Choroid plexus epithelial cell (primary cell): ENCODE results near the gene CDKN1B.
"Not testable (repeated sequence)": the region's sequence is repeated elsewhere in the genome, so short reads cannot be mapped to it uniquely, and the experiment has no call there.

ENCODE experiments used
- DNase-seq: peaks from one replicate; pipeline ENCODE4 v3.0.0-alpha.2; 2010; ENCODE audit warnings: low read depth
- H3K4me3 ChIP-seq: 2 replicates; pipeline ENCODE4 v1.5.1; 2011; ENCODE audit warnings: low read depth, mild to moderate bottlenecking, control low read depth, low read length, moderate library complexity
- TF ChIP-seq, protein P1 (sequence below): conservative IDR thresholded peaks from 2 replicates; pipeline ENCODE4 v1.5.1; 2011; ENCODE audit warnings: low read depth, mild to moderate bottlenecking, control low read depth, inconsistent platforms, low read length, moderate library complexity

CDKN1B gene

GRCh38 chr12:12736759-12737676 is 19.9 kb downstream of the CDKN1B start:
- DNase-seq = peak; percentile 69
- H3K4me3 ChIP-seq = no peak overlapping the region
- TF ChIP-seq, protein P1, sequence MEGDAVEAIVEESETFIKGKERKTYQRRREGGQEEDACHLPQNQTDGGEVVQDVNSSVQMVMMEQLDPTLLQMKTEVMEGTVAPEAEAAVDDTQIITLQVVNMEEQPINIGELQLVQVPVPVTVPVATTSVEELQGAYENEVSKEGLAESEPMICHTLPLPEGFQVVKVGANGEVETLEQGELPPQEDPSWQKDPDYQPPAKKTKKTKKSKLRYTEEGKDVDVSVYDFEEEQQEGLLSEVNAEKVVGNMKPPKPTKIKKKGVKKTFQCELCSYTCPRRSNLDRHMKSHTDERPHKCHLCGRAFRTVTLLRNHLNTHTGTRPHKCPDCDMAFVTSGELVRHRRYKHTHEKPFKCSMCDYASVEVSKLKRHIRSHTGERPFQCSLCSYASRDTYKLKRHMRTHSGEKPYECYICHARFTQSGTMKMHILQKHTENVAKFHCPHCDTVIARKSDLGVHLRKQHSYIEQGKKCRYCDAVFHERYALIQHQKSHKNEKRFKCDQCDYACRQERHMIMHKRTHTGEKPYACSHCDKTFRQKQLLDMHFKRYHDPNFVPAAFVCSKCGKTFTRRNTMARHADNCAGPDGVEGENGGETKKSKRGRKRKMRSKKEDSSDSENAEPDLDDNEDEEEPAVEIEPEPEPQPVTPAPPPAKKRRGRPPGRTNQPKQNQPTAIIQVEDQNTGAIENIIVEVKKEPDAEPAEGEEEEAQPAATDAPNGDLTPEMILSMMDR = peak; percentile 67

- not testable (repeated sequence) for H3K4me3 ChIP-seq
Observed at GRCh38 chr12:12738152-12738551, 21.0 kb downstream of the CDKN1B start.

GRCh38 chr12:12741660-12742059 is 24.5 kb downstream of the CDKN1B start:
- no peak overlapping the region for H3K4me3 ChIP-seq
- TF ChIP-seq, protein P1 = no peak
- DNase-seq = no peak

More at GRCh38 chr12:12738152-12738551, 21.0 kb downstream of the CDKN1B start:
- not testable (repeated sequence) for DNase-seq

GRCh38 chr12:12744546-12745305 is 27.6 kb downstream of the CDKN1B start:
- H3K4me3 ChIP-seq = no peak overlapping the region
- DNase-seq = no peak
- TF ChIP-seq, protein P1 = no peak

- no peak overlapping the region for H3K4me3 ChIP-seq
- TF ChIP-seq, protein P1 = no peak
- DNase-seq = no peak
Observed at GRCh38 chr12:12745576-12746211, 28.5 kb downstream of the CDKN1B start.

- H3K4me3 ChIP-seq = no peak overlapping the region
- no peak for DNase-seq
- TF ChIP-seq, protein P1 = no peak
Observed at GRCh38 chr12:12747278-12747677, 30.1 kb downstream of the CDKN1B start.

DNA sequence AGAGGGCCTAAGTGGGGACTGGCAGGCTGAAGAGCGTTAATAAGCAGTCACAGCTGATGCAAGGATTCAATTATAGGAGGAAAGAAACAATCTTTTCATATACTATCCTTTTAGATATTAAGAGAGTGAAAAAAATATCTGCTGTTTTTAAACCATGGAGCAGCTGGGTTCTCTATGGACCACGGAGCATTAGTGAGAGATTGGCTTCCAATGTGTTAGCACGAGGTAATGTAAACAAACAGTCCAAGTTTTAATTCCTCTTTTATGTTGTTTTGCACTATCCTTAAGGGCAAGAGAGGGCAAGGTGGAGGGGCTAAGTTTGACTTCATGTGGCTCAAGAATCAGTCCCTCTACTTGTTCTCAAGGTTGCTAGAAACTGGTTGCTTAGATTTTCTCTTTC is 30.9 kb downstream of the CDKN1B start:
- TF ChIP-seq, protein P1 = no peak
- DNase-seq = no peak
- H3K4me3 ChIP-seq = no peak overlapping the region
